Mesenchymal stem cell (in vitro differentiated cells and primary cell): ENCODE measurements around the gene USH2A.

Source experiments
- DNase-seq: peaks from one replicate; pipeline ENCODE4 v3.0.0-alpha.2; 2013
- H2AFZ ChIP-seq: one replicate; pipeline ENCODE4 v1.6.1; 2013; ENCODE audit warnings: low read depth, mild to moderate bottlenecking, control low read depth, inconsistent platforms, low read length, moderate library complexity
- H2AK5ac ChIP-seq: 2 replicates; pipeline ENCODE4 v1.6.1; 2013; ENCODE audit warnings: low read length, moderate library complexity, mild to moderate bottlenecking, inconsistent platforms; ENCODE audit not compliant: severe bottlenecking
- H2BK120ac ChIP-seq: one replicate; pipeline ENCODE4 v1.6.1; 2013; ENCODE audit warnings: low read depth, mild to moderate bottlenecking, inconsistent platforms, low read length, moderate library complexity
- H2BK12ac ChIP-seq, 2 experiments: one replicate each; pipeline ENCODE4 v1.6.1; 2013; ENCODE audit warnings: inconsistent platforms in 2 of 2, low read length in 2 of 2, mild to moderate bottlenecking in 2 of 2, moderate library complexity in 2 of 2, control low read depth in 1 of 2
- H2BK15ac ChIP-seq: one replicate; pipeline ENCODE4 v1.6.1; 2013; ENCODE audit warnings: mild to moderate bottlenecking, low read depth, inconsistent platforms; ENCODE audit not compliant: poor library complexity, severe bottlenecking
- H2BK5ac ChIP-seq: 2 replicates; pipeline ENCODE4 v1.6.1; 2013; ENCODE audit warnings: low read depth, mild to moderate bottlenecking, low read length, control low read depth, inconsistent platforms; ENCODE audit not compliant: poor library complexity, severe bottlenecking
- H3K14ac ChIP-seq, 2 experiments: one replicate each; pipeline ENCODE4 v1.6.1; 2013; ENCODE audit warnings: inconsistent platforms in 2 of 2, low read length in 2 of 2, control low read depth in 1 of 2, mild to moderate bottlenecking in 1 of 2, moderate library complexity in 1 of 2
- H3K18ac ChIP-seq, 2 experiments: one replicate each; pipeline ENCODE4 v1.6.1; 2013; ENCODE audit warnings: inconsistent platforms in 2 of 2, low read length in 2 of 2, control low read depth in 1 of 2, low read depth in 1 of 2, mild to moderate bottlenecking in 1 of 2
- H3K23ac ChIP-seq, 2 experiments: one replicate each; pipeline ENCODE4 v1.6.1; 2013; ENCODE audit warnings: inconsistent platforms in 2 of 2, low read length in 2 of 2, mild to moderate bottlenecking in 2 of 2, moderate library complexity in 2 of 2, control low read depth in 1 of 2
- H3K27ac ChIP-seq: 2 replicates; pipeline ENCODE4 v1.5.1; 2013; ENCODE audit warnings: mild to moderate bottlenecking, moderate library complexity, low read length, control low read depth, inconsistent platforms; ENCODE audit not compliant: poor library complexity, severe bottlenecking
- H3K27me3 ChIP-seq, 2 experiments: 2 replicates each; pipeline versions ENCODE4 v1.6.1 to v1.7.0; 2013; ENCODE audit warnings: low read length in 2 of 2, mild to moderate bottlenecking in 2 of 2, moderate library complexity in 2 of 2, control low read depth in 1 of 2, inconsistent platforms in 1 of 2; ENCODE audit not compliant: control insufficient read depth in 1 of 2, insufficient read depth in 1 of 2
- H3K36me3 ChIP-seq, 2 experiments: 2 replicates each; pipeline versions ENCODE4 v1.6.1 to v1.7.0; 2013; ENCODE audit warnings: low read length in 2 of 2, control low read depth in 1 of 2, inconsistent platforms in 1 of 2, low read depth in 1 of 2, mild to moderate bottlenecking in 1 of 2; ENCODE audit not compliant: insufficient read depth in 2 of 2, control insufficient read depth in 1 of 2
- H3K4ac ChIP-seq, 2 experiments: one replicate each; pipeline ENCODE4 v1.6.1; 2013; ENCODE audit warnings: inconsistent platforms in 2 of 2, low read length in 2 of 2, mild to moderate bottlenecking in 2 of 2, moderate library complexity in 2 of 2, control low read depth in 1 of 2, low read depth in 1 of 2
- H3K4me1 ChIP-seq: 2 replicates; pipeline ENCODE4 v1.6.1; 2013; ENCODE audit warnings: low read depth, low read length, control low read depth; ENCODE audit not compliant: control insufficient read depth, insufficient read depth
- H3K4me2 ChIP-seq: 2 replicates; pipeline ENCODE4 v1.6.1; 2013; ENCODE audit warnings: low read length, mild to moderate bottlenecking, inconsistent platforms; ENCODE audit not compliant: poor library complexity, severe bottlenecking
- H3K4me3 ChIP-seq, 2 experiments: 2 replicates each; pipeline versions ENCODE4 v1.5.1 to v1.7.0; 2013; ENCODE audit warnings: low read length in 2 of 2, mild to moderate bottlenecking in 2 of 2, control low read depth in 1 of 2, low read depth in 1 of 2; ENCODE audit not compliant: insufficient read depth in 1 of 2
- H3K79me1 ChIP-seq: replicated peaks from 2 replicates; pipeline ENCODE4 v1.6.1; 2013; ENCODE audit warnings: mild to moderate bottlenecking, control low read depth, low read length, inconsistent platforms; ENCODE audit not compliant: poor library complexity, severe bottlenecking
- H3K9ac ChIP-seq: 2 replicates; pipeline ENCODE4 v1.7.0; 2013; ENCODE audit warnings: mild to moderate bottlenecking, low read length, moderate library complexity
- H3K9me3 ChIP-seq: 2 replicates; pipeline ENCODE4 v1.7.0; 2013; ENCODE audit warnings: mild to moderate bottlenecking, low read length; ENCODE audit not compliant: control insufficient read depth
- H4K8ac ChIP-seq: one replicate; pipeline ENCODE4 v1.6.1; 2013; ENCODE audit warnings: inconsistent platforms, mild to moderate bottlenecking, low read length, moderate library complexity
- H4K91ac ChIP-seq: one replicate; pipeline ENCODE4 v1.6.1; 2013; ENCODE audit warnings: mild to moderate bottlenecking, low read length, inconsistent platforms
- WGBS: methylation state at CpG from one replicate; pipeline ENCODE4 v1.1.7; 2013; ENCODE audit warnings: mixed read lengths; 5-methylcytosine and 5-hydroxymethylcytosine counted together

Gene USH2A

GRCh38 chr1:215835951-215836350 lies 587.3 kb downstream of the USH2A start:
- no peaks in the 10 kb centered on the region for H3K36me3 ChIP-seq
- no peak overlapping the region for H3K27ac ChIP-seq
- peaks cover 2% of the 10 kb centered on the region for H3K9me3 ChIP-seq
- H3K4me1 ChIP-seq = no peaks in the 10 kb centered on the region
- H2BK120ac ChIP-seq = no peak overlapping the region
- H2BK15ac ChIP-seq = no peak overlapping the region
- no peak overlapping the region for H3K4ac ChIP-seq
- no peak overlapping the region for H4K8ac ChIP-seq
- peak overlapping the region; percentile 48 for H3K9ac ChIP-seq
- H2AK5ac ChIP-seq = no peak overlapping the region
- H3K14ac ChIP-seq = no peak overlapping the region
- no peak overlapping the region for H3K4me2 ChIP-seq
- no peak overlapping the region for H2AFZ ChIP-seq
- H3K23ac ChIP-seq = no peak overlapping the region
- H3K79me1 ChIP-seq = no peaks in the 10 kb centered on the region
- DNase-seq = peak; percentile 43
- H2BK5ac ChIP-seq = no peak overlapping the region
- H3K18ac ChIP-seq = no peak overlapping the region
- WGBS = 13% methylated on average over 1 of the region's 2 CpGs
- no peaks in the 10 kb centered on the region for H3K27me3 ChIP-seq
- H2BK12ac ChIP-seq = no peak overlapping the region
- no peak overlapping the region for H3K4me3 ChIP-seq
- H4K91ac ChIP-seq = no peak overlapping the region

- H2BK12ac ChIP-seq = no peak overlapping the region
- H3K79me1 ChIP-seq = no peaks in the 10 kb centered on the region
- H2AFZ ChIP-seq = no peak overlapping the region
- H3K27me3 ChIP-seq = no peaks in the 10 kb centered on the region
- no peak overlapping the region for H4K91ac ChIP-seq
- no peak overlapping the region for H3K23ac ChIP-seq
- no peak overlapping the region for H3K14ac ChIP-seq
- H3K9ac ChIP-seq = no peak overlapping the region
- H3K27ac ChIP-seq = no peak overlapping the region
- peaks cover 7% of the 10 kb centered on the region for H3K9me3 ChIP-seq
- no peak overlapping the region for H3K4me3 ChIP-seq
- peak; percentile 28 for DNase-seq
- H4K8ac ChIP-seq = no peak overlapping the region
- no peaks in the 10 kb centered on the region for H3K36me3 ChIP-seq
- 100% methylated on average over 1 of the region's 3 CpGs for WGBS
- H2BK15ac ChIP-seq = no peak overlapping the region
- no peak overlapping the region for H3K4ac ChIP-seq
- H3K4me2 ChIP-seq = no peak overlapping the region
- H2AK5ac ChIP-seq = no peak overlapping the region
- no peak overlapping the region for H2BK5ac ChIP-seq
- no peak overlapping the region for H3K18ac ChIP-seq
- H2BK120ac ChIP-seq = no peak overlapping the region
- no peaks in the 10 kb centered on the region for H3K4me1 ChIP-seq
These were observed 589.1 kb downstream of the USH2A start for GRCh38 chr1:215833941-215834729.

GRCh38 chr1:215830226-215830810 lies 592.9 kb downstream of the USH2A start:
- Histone ChIP-seq H3K36me3 (no peaks in the 10 kb centered on the region), H2BK120ac (no peak overlapping the region), H2BK12ac (no peak overlapping the region), H3K79me1 (no peaks in the 10 kb centered on the region), H2AFZ (no peak overlapping the region), H3K27ac (no peak overlapping the region), H3K9me3 (peaks cover 7% of the 10 kb centered on the region), H3K14ac (no peak overlapping the region), H2AK5ac (no peak overlapping the region), H3K23ac (no peak overlapping the region), H3K4ac (no peak overlapping the region), H2BK5ac (no peak overlapping the region), H3K18ac (no peak overlapping the region), H3K27me3 (no peaks in the 10 kb centered on the region), H3K4me3 (no peak overlapping the region), H3K9ac (peak overlapping the region; percentile 43), H3K4me2 (no peak overlapping the region), H4K8ac (no peak overlapping the region), H2BK15ac (no peak overlapping the region), H3K4me1 (no peaks in the 10 kb centered on the region), H4K91ac (no peak overlapping the region)
- DNase-seq = no peak
- 88% methylated on average over 5 of the region's 7 CpGs for WGBS

GRCh38 chr1:215825056-215825455 lies 598.2 kb downstream of the USH2A start:
- H3K4me3 ChIP-seq = no peak overlapping the region
- H3K18ac ChIP-seq = no peak overlapping the region
- H3K23ac ChIP-seq = no peak overlapping the region
- H2AFZ ChIP-seq = no peak overlapping the region
- H2BK120ac ChIP-seq = no peak overlapping the region
- no peak overlapping the region for H4K8ac ChIP-seq
- H4K91ac ChIP-seq = no peak overlapping the region
- H2BK12ac ChIP-seq = no peak overlapping the region
- no peak overlapping the region for H2BK5ac ChIP-seq
- H3K4me1 ChIP-seq = no peaks in the 10 kb centered on the region
- no peak overlapping the region for H3K14ac ChIP-seq
- no peaks in the 10 kb centered on the region for H3K27me3 ChIP-seq
- no peak overlapping the region for H3K9ac ChIP-seq
- H3K4me2 ChIP-seq = no peak overlapping the region
- no peaks in the 10 kb centered on the region for H3K9me3 ChIP-seq
- DNase-seq = no peak
- H2BK15ac ChIP-seq = no peak overlapping the region
- no peaks in the 10 kb centered on the region for H3K79me1 ChIP-seq
- no peak overlapping the region for H3K4ac ChIP-seq
- H3K36me3 ChIP-seq = no peaks in the 10 kb centered on the region
- no peak overlapping the region for H3K27ac ChIP-seq
- H2AK5ac ChIP-seq = no peak overlapping the region
